Activated CD4-positive, alpha-beta T cell treated with anti-CD3 and anti-CD28 coated beads, Interleukin-10, Interleukin-2, amounts not matched to agents 100 ng/mL and 50 ng/mL, durations not matched to agents 16 hours and 8 hours (primary cell): Measurements from ENCODE around the gene C1orf141.
"Not testable (repeated sequence)": the region's sequence is repeated elsewhere in the genome, so short reads cannot be mapped to it uniquely, and the experiment has no call there.

ENCODE experiments used
- DNase-seq: peaks from one replicate; pipeline ENCODE4 v3.0.0-alpha.2; 2020

C1orf141 gene

DNA sequence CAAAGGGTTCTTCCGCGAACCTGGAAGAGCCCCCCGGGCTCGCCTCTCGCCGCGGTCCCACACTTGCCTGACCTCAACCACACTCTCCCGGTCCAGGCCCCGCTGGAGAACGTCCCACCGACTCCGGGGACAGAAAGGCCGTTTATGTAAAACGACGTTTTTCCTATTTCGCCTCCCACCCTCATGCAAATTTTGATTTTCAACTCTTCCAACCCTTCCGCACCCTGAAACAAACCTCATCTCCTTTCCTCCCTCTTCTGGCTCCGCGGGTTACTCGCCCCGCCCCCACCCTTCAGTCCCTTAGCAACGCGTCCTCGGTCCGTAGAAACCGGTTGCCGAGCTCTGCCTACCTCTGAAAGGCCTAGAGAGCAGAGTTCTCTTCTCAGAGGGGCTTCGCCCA is at the start of gene C1orf141:
Gene C1orf141 (minus strand): TSS at position 276 of the 400 bp plus-strand sequence. CDS start 7,730 bp downstream, outside the sequence.
- peak; percentile 31 for DNase-seq

DNA sequence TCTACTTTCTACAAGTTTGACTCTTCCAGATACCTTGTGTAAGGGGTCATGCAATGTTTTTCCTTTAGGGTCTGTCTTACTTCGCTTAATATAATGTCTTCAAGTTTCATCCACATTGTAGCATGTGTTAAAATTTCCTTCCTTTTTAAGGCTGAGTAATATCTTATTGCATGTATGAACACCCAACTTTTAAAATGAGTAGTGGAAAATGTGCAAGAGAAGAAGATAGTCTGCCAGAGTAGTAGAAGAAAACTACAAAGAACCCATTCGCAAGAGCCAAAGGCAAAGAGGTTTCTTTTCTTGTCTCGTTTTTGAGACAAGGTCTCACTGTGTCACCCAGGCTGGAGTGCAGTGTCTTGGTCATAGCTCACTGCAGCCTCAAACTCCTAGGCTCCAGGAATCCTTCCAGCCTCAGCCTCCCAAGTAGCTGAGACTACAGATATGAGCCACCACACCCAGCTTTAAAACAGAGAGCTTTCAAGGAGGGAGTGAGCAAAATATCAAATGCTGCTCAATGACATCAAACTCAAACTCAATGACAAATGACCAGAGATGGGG is 40.8 kb upstream of the C1orf141 start:
- peak; percentile 73 for DNase-seq

DNA sequence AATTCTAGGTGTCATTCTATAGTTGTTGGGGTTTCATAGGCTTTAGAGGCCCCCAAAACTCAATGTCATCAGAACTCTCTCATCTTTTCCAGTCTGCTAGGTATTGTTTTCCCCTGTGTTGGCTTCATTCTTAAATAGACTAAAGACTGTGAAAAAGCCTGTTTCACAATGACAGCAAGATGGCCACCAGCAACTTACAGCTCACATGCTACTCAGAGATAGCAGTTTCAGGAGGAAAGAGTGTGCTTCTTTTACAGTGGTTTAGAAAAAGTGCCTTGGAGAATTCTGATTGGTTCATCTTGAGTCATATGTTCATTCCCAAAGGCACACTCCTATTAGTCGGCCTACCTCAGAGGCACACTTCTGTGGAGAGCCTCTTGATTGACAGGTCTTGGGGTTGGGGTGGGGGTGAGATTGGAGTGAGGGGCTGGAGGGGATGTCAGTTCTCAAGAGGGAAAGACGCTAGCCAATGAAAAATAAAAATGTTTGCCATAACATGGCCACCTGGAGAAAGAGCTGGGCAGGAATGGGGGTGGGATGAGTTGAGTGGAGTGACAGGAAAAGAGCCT is 40.0 kb upstream of the C1orf141 start:
- DNase-seq: peak; percentile 83

DNA sequence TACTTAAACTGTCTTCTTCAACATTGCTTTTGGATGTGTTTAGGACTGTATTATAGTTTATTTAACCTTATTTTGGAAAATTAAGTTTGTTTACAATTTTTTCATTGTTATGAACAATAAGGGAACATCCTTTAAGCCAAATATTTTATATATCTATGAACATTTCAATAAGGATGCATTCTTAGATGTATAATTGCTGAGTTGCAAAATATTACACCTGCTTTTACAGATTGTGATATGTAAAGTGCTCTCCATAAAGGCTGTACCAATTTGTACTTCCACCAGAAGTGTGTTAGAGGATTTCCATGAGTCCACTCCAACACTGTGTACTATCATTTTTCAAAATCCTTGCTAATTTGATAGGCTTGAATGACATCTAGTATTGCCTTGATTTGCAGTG is 39.2 kb upstream of the C1orf141 start:
- DNase-seq: no peak

DNA sequence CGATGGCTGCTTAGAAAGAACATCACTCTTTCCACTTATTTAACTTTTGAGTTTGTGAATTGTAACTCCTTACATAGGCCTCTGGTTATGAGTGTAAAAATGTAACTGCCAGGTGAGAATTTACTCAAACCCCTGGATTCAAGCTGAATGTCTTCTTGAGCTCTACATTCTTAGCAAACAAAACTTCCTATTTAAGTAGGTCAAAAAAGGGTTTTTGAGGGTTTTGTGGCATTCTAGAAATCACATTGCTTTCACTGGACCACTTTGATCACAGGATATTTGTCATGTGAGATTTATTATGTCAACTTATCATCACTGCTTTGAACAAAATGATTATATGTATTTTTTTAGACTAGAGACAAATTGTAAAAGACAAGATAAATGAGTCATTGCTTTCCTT is 37.2 kb upstream of the C1orf141 start:
- DNase-seq: peak; percentile 93

DNA sequence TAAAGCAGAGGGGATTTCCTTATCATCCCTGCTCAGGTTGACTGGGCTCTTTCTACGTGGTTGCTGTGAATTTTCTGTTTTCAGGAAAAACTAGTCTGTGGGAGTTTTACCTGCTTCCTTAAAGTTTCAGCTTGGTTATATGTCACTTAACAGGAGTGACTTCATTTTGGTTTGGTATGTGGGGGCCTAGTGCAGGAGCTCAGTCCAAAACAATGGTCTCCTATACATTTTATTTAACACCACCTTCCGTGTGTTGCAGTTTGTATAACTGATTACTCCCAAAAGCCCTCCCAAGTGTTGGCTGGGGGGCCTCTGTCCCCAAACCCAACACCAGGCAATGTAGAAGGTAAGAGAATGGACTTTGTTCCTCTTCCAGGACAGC is 36.8 kb upstream of the C1orf141 start:
- DNase-seq: peak; percentile 51

DNA sequence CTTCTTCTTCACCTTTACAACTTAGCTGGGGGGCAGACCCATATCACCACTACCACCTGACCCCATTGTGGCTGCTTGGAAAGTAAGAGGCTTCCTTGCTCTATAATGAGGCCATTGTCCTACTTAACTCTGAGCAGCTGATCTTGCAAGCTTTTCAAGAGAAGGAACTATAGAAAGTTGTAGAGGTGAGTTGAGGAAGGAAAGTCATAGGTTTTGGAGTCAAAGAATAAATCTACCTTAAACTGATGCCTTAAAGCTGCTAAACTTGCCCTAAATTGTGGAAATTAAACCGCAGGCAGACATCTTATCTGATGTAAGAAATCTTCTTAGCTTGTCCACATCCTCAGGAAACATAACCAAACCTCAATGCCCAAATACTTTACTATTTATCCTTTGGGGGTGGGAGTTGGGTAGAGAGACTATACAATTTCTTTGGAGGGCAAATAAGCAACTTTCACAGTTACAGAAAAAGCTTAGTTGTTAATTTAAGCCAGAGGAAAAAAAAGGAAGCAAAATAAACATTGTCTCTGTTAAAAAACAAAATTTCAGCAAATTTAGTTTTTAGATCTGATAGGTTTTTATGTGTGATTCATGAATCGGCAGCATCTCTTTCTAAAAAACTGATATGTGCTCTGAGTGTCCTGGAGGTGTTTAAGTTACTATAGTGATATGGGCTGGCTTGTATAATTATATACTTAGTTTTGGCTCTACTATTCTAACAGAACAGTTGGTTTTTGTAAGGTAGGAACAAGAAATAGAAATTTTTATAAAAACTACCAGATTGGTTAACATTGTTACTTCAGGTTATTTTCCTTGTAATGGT is 36.2 kb upstream of the C1orf141 start:
- DNase-seq: peak; percentile 82

DNA sequence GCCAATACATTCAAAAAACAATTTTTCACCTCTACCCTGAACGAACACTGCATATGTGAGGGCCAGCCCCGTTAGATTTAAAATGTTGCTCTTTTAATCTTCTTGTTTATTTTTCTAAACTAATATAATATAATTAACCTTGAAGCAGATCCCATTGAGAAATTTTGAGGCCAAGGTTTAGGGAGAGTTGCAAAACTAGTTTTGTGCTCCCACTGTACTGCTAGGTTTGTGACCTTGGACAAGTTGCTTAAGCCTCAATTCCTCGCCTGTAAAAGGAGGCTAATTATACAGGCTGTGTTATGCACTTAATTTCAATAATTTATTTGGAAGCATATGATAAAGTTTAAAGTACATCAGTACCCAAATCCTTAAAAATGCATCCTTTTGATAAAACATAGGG is 35.2 kb upstream of the C1orf141 start:
- no peak for DNase-seq

DNA sequence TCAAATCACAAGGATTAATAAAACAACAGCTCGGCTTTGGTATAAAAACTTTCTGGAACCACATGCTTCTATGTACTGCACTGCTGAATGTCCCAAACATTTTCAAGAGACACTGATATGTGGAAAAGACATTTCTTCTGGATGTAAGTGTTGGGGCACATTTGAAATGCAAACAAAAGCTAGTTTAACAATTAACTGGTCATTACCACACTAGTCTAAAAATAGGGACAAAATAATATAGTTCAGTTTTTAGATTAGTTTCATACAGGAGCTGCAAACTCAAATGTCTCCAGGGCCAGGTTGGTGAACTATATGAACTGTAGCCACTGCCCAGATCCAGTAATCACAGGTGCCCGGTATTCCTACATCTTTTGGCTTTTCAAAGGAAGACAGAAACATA is 34.7 kb upstream of the C1orf141 start:
- DNase-seq: no peak

DNA sequence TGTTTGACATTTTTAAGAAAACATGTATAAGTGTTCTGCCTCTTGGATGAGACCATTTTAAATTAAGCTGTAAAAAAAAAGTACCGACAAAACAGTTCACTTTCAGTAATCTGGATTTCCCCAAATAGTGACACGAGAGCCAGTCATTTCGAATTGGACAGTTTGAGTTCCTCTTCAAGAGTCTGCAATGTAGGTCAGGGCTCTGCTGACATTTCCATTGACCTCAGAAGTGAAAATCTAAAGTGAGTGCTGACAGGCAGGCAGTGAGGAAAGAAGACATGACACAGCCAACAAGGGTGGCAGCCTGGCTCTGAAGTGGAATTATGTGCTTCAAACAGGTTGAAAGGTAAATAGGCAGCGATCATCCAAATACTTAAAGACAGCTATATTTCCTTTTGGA is 31.4 kb upstream of the C1orf141 start, which contains the start of gene IL23R:
Gene IL23R (plus strand): TSS at position 259 of the 400 bp plus-strand sequence. CDS start 1,667 bp downstream, outside the sequence.
- DNase-seq: peak; percentile 95

DNA sequence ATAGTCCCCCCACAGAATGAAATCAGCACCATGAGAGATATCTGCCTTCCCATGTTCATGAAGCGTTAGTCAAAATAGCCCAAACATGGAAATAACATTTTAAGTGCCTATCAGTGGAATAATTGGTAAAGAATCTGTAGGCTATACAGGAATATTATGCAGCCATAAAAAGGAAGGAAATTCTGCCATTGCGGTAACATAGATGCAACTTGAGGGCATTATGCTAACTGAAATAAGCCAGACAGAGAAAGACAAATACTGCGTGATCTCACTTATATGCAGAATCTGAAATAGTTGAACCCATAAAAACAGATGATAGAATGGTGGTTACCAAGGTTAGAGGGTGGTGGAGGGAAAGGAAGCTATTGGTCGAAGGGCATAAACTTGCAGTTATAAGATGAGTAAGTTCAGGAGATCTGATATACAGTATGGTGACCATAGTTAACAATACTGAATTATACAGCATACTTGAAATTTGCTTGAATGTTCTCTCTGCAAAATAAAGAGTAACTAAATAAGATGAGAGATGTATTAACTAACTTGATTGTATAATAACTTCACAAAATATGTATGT is 30.8 kb upstream of the C1orf141 start:
- DNase-seq: peak; percentile 79

DNA sequence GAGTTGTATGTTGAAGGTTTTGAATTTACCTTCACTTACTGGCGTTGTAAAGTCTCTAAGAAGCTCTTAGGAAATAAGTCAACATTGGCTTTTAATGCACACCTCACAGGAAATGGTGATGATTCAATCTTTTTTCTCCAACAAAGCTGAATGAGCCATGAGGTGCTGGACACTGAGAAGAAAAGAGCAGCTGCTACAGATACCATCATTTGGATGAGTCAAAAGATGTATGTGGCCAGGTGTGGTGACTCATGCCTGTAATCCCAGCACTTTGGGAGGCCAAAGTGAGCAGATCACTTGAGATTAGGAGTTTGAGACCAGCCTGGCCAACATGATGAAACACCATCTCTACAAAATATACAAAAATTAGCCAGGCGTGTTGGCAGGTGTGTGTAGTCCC is 28.2 kb upstream of the C1orf141 start:
- DNase-seq: peak; percentile 95

DNA sequence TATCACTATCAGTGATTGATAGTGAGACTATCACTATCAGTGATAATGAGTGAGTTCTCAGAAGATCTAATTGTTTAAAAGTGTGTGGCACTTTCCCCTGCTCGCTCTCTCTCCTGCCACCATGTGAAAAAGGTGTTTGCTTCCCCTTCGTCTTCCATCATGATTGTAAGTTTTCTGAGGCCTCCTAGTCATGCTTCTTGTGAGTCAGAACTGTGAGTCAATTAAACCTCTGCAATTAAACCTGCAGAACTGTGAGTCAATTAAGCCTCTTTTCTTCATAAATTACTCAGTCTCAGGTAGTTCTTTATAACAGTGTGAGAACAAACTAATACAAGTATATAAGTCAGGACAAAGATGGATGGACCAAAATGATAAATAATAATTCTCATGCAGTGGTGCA is 24.5 kb upstream of the C1orf141 start:
- DNase-seq: peak; percentile 87

DNA sequence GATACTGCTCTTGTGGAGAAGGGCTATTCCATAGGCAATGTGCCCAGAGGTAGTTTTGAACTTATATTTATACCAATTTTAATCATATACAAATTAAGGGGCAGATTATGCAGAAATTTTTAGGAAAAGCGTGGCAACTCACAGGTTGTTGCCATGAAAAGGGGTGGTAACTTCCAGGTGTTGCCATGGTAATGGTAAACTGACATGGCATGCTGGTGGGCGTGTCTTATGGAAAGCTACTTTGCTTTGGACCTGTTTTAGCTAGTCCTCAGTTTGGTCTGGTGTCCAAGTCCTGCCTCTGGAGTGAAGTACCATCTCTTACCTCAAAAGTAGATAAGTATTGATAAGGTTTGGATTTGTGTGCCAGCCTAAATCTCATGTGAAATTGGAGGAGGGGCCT is 23.6 kb upstream of the C1orf141 start:
- peak; percentile 43 for DNase-seq

DNA sequence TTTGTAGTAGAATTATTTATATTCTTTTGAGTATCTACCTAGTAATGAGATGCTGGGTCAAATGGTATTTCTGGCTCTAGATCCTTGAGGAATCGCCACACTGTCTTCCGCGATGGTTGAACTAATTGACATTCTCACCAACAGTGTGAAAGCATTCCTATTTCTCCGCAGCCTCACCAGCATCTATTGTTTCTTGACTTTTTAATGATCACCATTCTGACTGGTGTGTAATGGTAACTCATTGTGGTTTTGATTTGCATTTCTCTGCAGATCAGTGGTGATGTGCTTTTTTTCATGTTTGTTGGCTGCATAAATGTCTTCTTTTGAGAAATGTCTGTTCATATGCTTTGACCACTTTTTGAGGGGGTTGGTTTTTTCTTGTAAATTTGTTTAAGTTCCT is 16.2 kb upstream of the C1orf141 start:
- DNase-seq: no peak

DNA sequence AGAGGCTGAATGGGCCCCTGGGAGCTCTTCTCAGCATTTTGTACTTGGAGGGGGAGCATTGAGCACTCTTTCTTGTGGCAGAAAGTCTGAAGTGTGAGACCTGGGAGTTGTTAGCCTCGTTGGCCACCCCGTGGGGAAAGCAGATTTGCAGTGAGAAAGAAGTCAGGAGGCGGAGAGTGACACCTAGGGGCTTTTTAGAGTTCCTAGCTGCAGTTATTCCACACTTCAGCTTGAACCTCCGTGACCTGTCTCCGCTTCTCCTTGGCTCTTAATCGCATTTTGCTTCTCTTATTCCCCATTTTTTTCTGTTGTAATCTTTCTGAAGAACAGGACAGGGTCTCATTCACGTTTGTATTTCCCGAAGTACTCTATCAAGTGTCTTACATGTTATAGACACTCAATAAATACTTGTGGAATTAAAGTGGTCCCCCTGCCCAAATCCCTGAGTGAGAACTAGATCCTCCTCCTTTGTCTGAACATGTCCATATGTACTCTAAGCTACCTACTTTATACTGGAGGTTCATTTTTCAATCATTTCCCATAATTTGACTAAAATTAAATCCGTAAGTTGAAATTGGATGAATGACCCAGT is 14.5 kb upstream of the C1orf141 start:
- DNase-seq: peak; percentile 77

DNA sequence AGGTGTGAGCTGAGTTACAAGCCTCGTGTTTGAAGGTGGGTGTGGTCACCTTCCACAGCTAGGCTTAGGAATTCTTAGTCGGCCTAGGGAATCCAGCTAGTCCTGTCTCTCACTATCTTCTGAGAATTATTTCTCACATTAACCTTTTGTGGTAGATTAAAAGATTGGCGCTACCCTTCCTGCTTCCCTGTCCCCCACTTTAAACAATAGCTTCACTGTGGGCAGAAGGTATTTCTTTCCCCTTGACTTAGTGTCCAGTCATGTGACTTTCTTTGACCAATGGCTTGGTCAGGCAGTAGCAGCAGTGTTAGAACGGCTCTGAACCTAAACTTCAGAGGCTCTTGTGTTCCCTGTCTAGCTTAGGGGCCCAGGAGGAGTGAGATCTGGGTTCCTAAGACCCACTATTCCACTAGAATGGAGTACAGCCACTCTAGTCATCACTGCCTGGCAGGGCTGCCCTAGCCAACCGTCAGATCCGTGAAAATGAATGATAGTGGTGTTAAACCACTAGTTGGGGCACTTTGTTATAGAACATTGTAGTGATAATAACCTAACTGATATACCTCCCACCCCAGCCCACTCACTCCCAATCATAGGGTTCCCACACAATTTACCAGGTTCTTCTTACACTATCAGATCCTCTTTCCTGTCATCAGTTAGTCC is 13.9 kb upstream of the C1orf141 start:
- no peak for DNase-seq

DNA sequence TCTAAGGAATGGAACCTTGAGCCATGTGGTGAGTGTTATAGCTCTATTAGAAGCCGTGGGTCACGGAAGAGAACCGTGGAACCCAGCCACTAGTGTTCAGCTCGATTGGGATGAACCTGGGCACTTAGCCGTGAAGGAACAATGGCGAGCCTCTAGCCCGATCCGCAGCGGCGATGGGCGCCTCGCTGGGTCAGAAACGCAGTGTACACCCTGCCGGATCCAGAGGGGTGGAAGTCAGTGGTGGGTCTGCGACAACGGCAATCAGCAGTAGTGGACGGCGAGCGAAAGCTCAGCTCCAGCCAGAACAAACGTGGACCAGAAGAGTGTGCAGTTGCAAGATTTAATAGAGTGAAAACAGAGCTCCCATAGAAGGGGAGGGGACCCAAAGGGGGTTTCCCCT is 13.2 kb upstream of the C1orf141 start:
- not testable (repeated sequence) for DNase-seq

DNA sequence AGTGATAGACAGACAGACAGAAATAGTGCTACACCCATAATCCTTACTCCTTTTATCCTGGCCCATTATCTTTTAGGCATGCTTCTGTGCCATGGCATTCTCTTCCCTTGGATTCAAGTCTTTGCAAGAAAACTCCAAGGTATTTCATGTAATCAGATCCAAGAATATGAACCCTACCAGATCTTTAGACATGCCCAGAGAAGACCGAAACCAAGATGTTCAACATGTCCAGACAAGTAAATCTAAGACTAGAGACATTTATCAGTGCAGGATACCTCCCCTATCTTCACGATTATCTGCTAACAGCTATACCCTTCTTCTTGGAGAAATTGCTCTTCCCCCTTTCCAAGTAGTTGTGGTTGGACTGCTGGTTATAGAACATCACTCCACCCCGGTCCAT is 11.8 kb upstream of the C1orf141 start:
- no peak for DNase-seq

DNA sequence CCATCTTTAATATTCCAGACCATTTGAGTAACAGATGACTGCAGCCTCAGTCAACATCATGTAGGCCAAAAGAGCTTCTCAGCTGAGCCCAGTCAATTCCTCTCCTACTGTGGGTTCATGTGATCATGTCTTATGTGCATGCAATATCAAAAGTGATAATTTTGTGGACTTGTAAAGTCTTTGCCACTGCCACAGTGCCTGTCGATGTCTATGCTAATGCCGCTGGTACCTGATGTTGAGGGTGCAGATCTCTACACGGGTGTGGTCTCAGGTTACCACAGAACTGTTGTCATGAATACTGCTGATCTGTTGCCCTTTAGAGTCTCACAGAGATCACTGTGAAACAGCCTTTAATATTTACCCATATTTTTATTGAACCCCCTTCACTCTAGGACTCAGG is 11.3 kb upstream of the C1orf141 start:
- no peak for DNase-seq

DNA sequence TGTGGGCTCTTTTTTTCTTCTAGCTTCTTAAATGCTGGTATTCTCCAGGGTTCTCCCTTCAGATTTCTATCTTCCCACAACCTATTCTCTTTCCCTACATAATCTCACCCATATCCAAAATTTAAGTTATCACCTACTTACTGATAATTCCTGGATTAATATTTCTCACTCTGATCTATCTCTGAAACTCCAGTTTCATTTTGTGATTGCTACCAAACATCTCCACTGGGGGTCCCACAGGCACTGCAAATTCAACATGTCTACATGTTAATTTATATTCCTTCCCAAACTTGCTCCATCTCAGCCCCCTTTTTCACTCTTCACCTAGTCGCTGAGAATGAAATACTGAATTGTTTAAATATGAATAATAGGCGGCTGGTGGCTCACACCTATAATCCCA is 9.9 kb upstream of the C1orf141 start:
- DNase-seq: peak; percentile 42

DNA sequence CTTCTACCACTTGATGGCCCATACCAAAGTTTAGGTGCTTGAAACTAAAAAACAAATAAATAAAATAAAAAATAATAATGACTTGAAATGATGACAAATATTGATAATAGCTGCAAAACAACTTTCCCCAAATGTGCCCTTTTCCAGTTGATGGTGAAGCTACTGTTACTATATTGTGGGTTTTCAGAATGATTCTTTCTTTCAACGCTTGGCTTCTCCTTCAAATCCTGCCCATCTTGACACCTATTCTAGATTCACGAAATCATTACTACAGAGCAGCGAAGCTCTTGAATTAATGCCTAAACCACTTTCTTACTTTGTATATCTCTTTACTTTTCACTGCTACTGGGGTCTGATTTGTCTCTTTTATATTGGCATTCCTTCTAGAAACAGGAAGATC is 9.2 kb upstream of the C1orf141 start:
- DNase-seq: peak; percentile 57

DNA sequence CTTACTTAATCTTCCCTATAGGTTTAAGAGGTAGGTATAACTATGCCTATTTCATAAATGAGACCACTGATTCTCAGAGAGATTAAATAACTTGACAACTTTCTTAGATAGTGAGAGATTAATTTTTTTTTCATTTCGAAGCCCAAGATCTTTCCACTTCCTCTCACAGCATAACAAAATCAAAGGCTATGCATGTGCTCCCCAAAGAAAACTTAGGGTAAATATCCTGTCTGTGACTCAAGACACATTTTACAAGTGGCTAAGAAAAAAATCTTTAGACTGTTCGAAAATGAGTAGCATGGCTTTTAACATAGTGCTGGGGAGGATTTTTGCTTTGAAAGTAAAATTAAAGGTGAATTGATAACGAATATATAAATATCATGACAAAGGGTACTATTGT is 8.2 kb upstream of the C1orf141 start:
- DNase-seq: peak; percentile 69
